Measurements from ENCODE around the gene TSSK1B.

GRCh38 chr5:113474100-113474728 is 39.4 kb upstream of the TSSK1B start:
- TF ChIP-seq, protein P1, sequence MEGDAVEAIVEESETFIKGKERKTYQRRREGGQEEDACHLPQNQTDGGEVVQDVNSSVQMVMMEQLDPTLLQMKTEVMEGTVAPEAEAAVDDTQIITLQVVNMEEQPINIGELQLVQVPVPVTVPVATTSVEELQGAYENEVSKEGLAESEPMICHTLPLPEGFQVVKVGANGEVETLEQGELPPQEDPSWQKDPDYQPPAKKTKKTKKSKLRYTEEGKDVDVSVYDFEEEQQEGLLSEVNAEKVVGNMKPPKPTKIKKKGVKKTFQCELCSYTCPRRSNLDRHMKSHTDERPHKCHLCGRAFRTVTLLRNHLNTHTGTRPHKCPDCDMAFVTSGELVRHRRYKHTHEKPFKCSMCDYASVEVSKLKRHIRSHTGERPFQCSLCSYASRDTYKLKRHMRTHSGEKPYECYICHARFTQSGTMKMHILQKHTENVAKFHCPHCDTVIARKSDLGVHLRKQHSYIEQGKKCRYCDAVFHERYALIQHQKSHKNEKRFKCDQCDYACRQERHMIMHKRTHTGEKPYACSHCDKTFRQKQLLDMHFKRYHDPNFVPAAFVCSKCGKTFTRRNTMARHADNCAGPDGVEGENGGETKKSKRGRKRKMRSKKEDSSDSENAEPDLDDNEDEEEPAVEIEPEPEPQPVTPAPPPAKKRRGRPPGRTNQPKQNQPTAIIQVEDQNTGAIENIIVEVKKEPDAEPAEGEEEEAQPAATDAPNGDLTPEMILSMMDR (conservative IDR thresholded peaks at IDR 0.05; ENCODE audit: low read length), result no peak
- no peak for TF ChIP-seq EZH2phosphoT487 (IDR thresholded peaks at IDR 0.05; ENCODE audit: borderline replicate concordance, low read depth, low read length)

All from OCI-LY7 (cell line).